ENCODE measurements around the gene NRBP1. TPM values are rescaled to one million over a fixed set of nuclear protein-coding genes. Genes with fewer than 3 reads are reported as not detected.

NRBP1 gene
- total and polyA plus RNA-seq, 4 donors = 34.3 to 56.9 (median 46.0) TPM

DNA sequence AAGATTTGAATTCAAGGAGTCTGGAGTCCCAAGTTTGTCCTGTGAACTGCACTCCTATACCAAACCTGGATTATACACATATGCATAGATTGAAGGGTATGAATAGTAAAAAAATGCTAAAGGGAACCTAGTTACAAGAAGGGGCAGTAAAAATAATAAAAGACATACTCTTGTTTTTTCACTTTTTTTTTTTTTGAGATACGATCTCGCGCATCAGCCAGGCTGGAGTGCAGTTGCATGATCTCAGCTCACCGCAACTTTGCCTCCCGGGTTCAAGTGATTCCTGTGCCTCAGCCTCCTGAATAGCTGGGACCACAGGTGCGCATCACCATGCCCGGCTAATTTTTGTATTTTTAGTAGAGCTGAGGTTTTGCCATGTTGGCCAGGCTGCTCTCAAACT, 36.0 kb downstream of the NRBP1 start:
- Histone ChIP-seq H3K27me3 (ENCODE audit: control insufficient read depth in 4 of 4, insufficient read depth in 4 of 4, low read length in 3 of 4) (no peaks in the 10 kb centered on the region), H3K9me3 (ENCODE audit: control insufficient read depth in 4 of 4, low read length in 3 of 4) (no peaks in the 10 kb centered on the region), H3K4me3 (ENCODE audit: low read depth in 1 of 3, low read length in 3 of 3) (no peak overlapping the region), H3K4me1 (ENCODE audit: control insufficient read depth in 4 of 4, insufficient read depth in 4 of 4, low read length in 3 of 4) (no peaks in the 10 kb centered on the region), H3K36me3 (ENCODE audit: control insufficient read depth in 4 of 4, insufficient read depth in 3 of 4, low read depth in 1 of 4, low read length in 3 of 4) (peaks cover 0 to 14% (median 2%) of the 10 kb centered on the region in 4 donors), H3K9ac (ENCODE audit: low read depth in 1 of 2, low read length in 2 of 2) (no peak overlapping the region), H3K27ac (ENCODE audit: low read depth in 1 of 2, low read length in 2 of 2) (no peak overlapping the region)
- no peak for DNase-seq (ENCODE audit: low spot score)
- WGBS = 97% methylated on average over 7 of the region's 7 CpGs
- TF ChIP-seq, protein P1, sequence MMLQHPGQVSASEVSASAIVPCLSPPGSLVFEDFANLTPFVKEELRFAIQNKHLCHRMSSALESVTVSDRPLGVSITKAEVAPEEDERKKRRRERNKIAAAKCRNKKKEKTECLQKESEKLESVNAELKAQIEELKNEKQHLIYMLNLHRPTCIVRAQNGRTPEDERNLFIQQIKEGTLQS (IDR thresholded peaks at IDR 0.05) = no peak
- TF ChIP-seq RAD21 (IDR thresholded peaks at IDR 0.05) (no peak), RXRA (IDR thresholded peaks at IDR 0.05) (no peak), HNF4G (IDR thresholded peaks at IDR 0.05) (no peak), EGR1 (IDR thresholded peaks at IDR 0.05; ENCODE audit: low read depth in 2 of 2) (no peak)

DNA sequence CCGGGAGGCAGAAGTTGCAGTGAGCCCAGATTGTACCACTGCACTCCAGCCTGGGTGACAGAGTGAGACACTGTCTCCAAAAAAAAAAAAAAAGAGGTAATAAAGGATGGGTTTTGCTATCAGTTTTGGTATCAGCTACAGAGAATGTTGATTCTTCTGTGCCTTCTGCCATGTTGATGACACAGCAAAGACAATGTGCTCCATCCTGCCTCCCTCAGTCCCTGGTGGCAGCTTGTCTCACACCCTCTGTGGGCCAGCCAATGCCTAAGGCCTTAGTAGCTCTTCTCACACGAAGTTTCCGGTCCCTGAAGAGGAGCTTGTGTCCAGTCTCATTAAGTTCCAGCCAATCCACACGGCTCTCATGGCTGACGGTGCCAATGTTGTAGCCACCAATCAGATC, 43.5 kb downstream of the NRBP1 start:
- Histone ChIP-seq H3K4me1 (ENCODE audit: control insufficient read depth in 4 of 4, insufficient read depth in 4 of 4, low read length in 3 of 4) (no peaks in the 10 kb centered on the region), H3K27ac (ENCODE audit: low read depth in 1 of 2, low read length in 2 of 2) (no peak overlapping the region), H3K9ac (ENCODE audit: low read depth in 1 of 2, low read length in 2 of 2) (no peak overlapping the region), H3K9me3 (ENCODE audit: control insufficient read depth in 4 of 4, low read length in 3 of 4) (no peaks in the 10 kb centered on the region), H3K36me3 (ENCODE audit: control insufficient read depth in 4 of 4, insufficient read depth in 3 of 4, low read depth in 1 of 4, low read length in 3 of 4) (peaks cover 4 to 18% (median 8%) of the 10 kb centered on the region in 4 donors), H3K27me3 (ENCODE audit: control insufficient read depth in 4 of 4, insufficient read depth in 4 of 4, low read length in 3 of 4) (no peaks in the 10 kb centered on the region), H3K4me3 (ENCODE audit: low read depth in 1 of 3, low read length in 3 of 3) (no peak overlapping the region)
- TF ChIP-seq, protein P2, sequence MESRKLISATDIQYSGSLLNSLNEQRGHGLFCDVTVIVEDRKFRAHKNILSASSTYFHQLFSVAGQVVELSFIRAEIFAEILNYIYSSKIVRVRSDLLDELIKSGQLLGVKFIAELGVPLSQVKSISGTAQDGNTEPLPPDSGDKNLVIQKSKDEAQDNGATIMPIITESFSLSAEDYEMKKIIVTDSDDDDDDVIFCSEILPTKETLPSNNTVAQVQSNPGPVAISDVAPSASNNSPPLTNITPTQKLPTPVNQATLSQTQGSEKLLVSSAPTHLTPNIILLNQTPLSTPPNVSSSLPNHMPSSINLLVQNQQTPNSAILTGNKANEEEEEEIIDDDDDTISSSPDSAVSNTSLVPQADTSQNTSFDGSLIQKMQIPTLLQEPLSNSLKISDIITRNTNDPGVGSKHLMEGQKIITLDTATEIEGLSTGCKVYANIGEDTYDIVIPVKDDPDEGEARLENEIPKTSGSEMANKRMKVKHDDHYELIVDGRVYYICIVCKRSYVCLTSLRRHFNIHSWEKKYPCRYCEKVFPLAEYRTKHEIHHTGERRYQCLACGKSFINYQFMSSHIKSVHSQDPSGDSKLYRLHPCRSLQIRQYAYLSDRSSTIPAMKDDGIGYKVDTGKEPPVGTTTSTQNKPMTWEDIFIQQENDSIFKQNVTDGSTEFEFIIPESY (IDR thresholded peaks at IDR 0.05) = no peak
- TF ChIP-seq HNF4G (IDR thresholded peaks at IDR 0.05) (no peak), NR2F2 (IDR thresholded peaks at IDR 0.05) (no peak), YY1 (IDR thresholded peaks at IDR 0.05) (no peak), FOXA1 (IDR thresholded peaks at IDR 0.05) (no peak), RXRA (IDR thresholded peaks at IDR 0.05) (no peak), GABPA (IDR thresholded peaks at IDR 0.05 in 1 of 2, conservative IDR thresholded peaks at IDR 0.05 in 1 of 2) (no peak), TAF1 (conservative IDR thresholded peaks at IDR 0.05) (no peak), HNF4A (conservative IDR thresholded peaks at IDR 0.05) (no peak), EGR1 (IDR thresholded peaks at IDR 0.05; ENCODE audit: low read depth in 2 of 2) (no peak), RAD21 (IDR thresholded peaks at IDR 0.05) (no peak), JUND (IDR thresholded peaks at IDR 0.05) (no peak), SP1 (IDR thresholded peaks at IDR 0.05) (no peak)
- TF ChIP-seq, protein P3, sequence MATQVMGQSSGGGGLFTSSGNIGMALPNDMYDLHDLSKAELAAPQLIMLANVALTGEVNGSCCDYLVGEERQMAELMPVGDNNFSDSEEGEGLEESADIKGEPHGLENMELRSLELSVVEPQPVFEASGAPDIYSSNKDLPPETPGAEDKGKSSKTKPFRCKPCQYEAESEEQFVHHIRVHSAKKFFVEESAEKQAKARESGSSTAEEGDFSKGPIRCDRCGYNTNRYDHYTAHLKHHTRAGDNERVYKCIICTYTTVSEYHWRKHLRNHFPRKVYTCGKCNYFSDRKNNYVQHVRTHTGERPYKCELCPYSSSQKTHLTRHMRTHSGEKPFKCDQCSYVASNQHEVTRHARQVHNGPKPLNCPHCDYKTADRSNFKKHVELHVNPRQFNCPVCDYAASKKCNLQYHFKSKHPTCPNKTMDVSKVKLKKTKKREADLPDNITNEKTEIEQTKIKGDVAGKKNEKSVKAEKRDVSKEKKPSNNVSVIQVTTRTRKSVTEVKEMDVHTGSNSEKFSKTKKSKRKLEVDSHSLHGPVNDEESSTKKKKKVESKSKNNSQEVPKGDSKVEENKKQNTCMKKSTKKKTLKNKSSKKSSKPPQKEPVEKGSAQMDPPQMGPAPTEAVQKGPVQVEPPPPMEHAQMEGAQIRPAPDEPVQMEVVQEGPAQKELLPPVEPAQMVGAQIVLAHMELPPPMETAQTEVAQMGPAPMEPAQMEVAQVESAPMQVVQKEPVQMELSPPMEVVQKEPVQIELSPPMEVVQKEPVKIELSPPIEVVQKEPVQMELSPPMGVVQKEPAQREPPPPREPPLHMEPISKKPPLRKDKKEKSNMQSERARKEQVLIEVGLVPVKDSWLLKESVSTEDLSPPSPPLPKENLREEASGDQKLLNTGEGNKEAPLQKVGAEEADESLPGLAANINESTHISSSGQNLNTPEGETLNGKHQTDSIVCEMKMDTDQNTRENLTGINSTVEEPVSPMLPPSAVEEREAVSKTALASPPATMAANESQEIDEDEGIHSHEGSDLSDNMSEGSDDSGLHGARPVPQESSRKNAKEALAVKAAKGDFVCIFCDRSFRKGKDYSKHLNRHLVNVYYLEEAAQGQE (IDR thresholded peaks at IDR 0.05) = no peak
- TF ChIP-seq, protein P1 (IDR thresholded peaks at IDR 0.05) = no peak
- TF ChIP-seq, protein P4, sequence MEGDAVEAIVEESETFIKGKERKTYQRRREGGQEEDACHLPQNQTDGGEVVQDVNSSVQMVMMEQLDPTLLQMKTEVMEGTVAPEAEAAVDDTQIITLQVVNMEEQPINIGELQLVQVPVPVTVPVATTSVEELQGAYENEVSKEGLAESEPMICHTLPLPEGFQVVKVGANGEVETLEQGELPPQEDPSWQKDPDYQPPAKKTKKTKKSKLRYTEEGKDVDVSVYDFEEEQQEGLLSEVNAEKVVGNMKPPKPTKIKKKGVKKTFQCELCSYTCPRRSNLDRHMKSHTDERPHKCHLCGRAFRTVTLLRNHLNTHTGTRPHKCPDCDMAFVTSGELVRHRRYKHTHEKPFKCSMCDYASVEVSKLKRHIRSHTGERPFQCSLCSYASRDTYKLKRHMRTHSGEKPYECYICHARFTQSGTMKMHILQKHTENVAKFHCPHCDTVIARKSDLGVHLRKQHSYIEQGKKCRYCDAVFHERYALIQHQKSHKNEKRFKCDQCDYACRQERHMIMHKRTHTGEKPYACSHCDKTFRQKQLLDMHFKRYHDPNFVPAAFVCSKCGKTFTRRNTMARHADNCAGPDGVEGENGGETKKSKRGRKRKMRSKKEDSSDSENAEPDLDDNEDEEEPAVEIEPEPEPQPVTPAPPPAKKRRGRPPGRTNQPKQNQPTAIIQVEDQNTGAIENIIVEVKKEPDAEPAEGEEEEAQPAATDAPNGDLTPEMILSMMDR (IDR thresholded peaks at IDR 0.05; ENCODE audit: low read depth, low read length, missing input control) = no peak
- no peak for DNase-seq (ENCODE audit: low spot score)
- WGBS = 96% methylated on average over 5 of the region's 5 CpGs

Measured in liver (tissue), 9 donors.